T-cell (primary cell): Measurements from ENCODE around the gene LAG3. TPM values are rescaled to one million over a fixed set of nuclear protein-coding genes. Genes with fewer than 3 reads are reported as not detected.

Source experiments
- ATAC-seq, 4 experiments: fragments of 200-7000 bp in 3 of 4; fragments of 150-1000 bp in 1 of 4; cut with Tn5 transposase; replicated peaks in 1 of 4; 1 replicate in 3 of 4; 2 replicates in 1 of 4; pipeline ENCODE4 v1.10.0; 2021; ENCODE audit warnings: moderate library complexity in 3 of 4, mild to moderate bottlenecking in 2 of 4, moderate number of reproducible peaks in 1 of 4
- CTCF ChIA-PET, 2 donors: fragments of 300-600 bp; sonication (Branson Sonifier 250); formaldehyde crosslinking; loops; one replicate each; lab custom pipeline; 2022; ENCODE audit warnings: antibody characterized with exemption in 2 of 2; lab: Charles Lee
- POLR2A ChIA-PET, 2 donors: fragments of 300-600 bp; sonication (Branson Sonifier 250); formaldehyde crosslinking; loops; one replicate each; lab custom pipeline; 2022; ENCODE audit warnings: antibody characterized with exemption in 2 of 2; lab: Charles Lee
- DNase-seq, 35 experiments: peaks; one replicate each; pipeline versions ENCODE4 v3.0.0 to v3.0.0-alpha.2; 2013 to 2023
- H3K27ac ChIP-seq: one replicate; pipeline ENCODE4 v1.5.1; 2013; ENCODE audit warnings: low read length
- H3K27me3 ChIP-seq, 2 experiments: replicated peaks in 1 of 2; 1 replicate in 1 of 2; 2 replicates in 1 of 2; pipeline versions ENCODE4 v1.6.1 to v1.7.0; 2013; ENCODE audit warnings: low read length in 1 of 2, mixed read lengths in 1 of 2; ENCODE audit not compliant: control insufficient read depth in 2 of 2, insufficient read depth in 2 of 2; ENCODE audit errors: extremely low read depth in 1 of 2
- H3K36me3 ChIP-seq, 2 donors: 1 replicate in 1 of 2; 2 replicates in 1 of 2; pipeline versions ENCODE4 v1.6.1 to v1.7.0; 2013; ENCODE audit warnings: low read length in 1 of 2; ENCODE audit not compliant: control insufficient read depth in 2 of 2, insufficient read depth in 1 of 2; ENCODE audit errors: extremely low read depth in 1 of 2
- H3K4me1 ChIP-seq, 2 experiments: 1 replicate in 1 of 2; 2 replicates in 1 of 2; pipeline versions ENCODE4 v1.6.1 to v1.7.0; 2013; ENCODE audit warnings: low read length in 2 of 2, mixed read lengths in 1 of 2; ENCODE audit not compliant: insufficient read depth in 2 of 2, control insufficient read depth in 1 of 2; ENCODE audit errors: extremely low read depth in 1 of 2
- H3K4me3 ChIP-seq, 2 donors: 1 replicate in 1 of 2; 2 replicates in 1 of 2; pipeline versions ENCODE4 v1.5.1 to v1.7.0; 2013; ENCODE audit warnings: mild to moderate bottlenecking in 2 of 2, low read length in 1 of 2, moderate library complexity in 1 of 2; ENCODE audit not compliant: control insufficient read depth in 1 of 2; ENCODE audit errors: extremely low read depth in 1 of 2
- H3K9me3 ChIP-seq: 2 replicates; pipeline ENCODE4 v1.7.0; 2013
- H3K27ac Mint-ChIP-seq, 2 donors: one replicate each; pipeline ENCODE4 v1.8.0; 2020 to 2021; ENCODE audit warnings: mild to moderate bottlenecking in 2 of 2, mixed read lengths in 2 of 2
- H3K27me3 Mint-ChIP-seq, 2 donors: one replicate each; pipeline ENCODE4 v1.8.0; 2021 to 2022; ENCODE audit warnings: mixed read lengths in 2 of 2
- H3K36me3 Mint-ChIP-seq: one replicate; pipeline ENCODE4 v1.8.0; 2021; ENCODE audit warnings: mixed read lengths
- H3K4me1 Mint-ChIP-seq, 3 donors: one replicate each; pipeline ENCODE4 v1.8.0; 2020 to 2022; ENCODE audit warnings: mixed read lengths in 3 of 3, mild to moderate bottlenecking in 1 of 3
- H3K4me3 Mint-ChIP-seq, 3 donors: one replicate each; pipeline ENCODE4 v1.8.0; 2020 to 2022; ENCODE audit warnings: mild to moderate bottlenecking in 3 of 3, mixed read lengths in 3 of 3, moderate library complexity in 3 of 3
- H3K9me3 Mint-ChIP-seq, 3 donors: one replicate each; pipeline ENCODE4 v1.8.0; 2020 to 2022; ENCODE audit warnings: mixed read lengths in 3 of 3
- WGBS: methylation state at CpG from one replicate; pipeline ENCODE4 v1.1.5; 2013; ENCODE audit warnings: missing lambda C conversion rate; ENCODE audit not compliant: insufficient coverage; 5-methylcytosine and 5-hydroxymethylcytosine counted together
- total RNA-seq, 35 experiments: library from RNA in 6 of 35; stranded (reverse) in 6 of 35; fragments of 120-200 nt in 1 of 35; gene quantifications; one replicate each; pipeline versions ENCODE4 v1.2.1 to v1.2.4 and lab custom pipeline; 2013 to 2026

LAG3 gene
- total RNA-seq (10 to 100 TPM in 1 of 5 donors, 1 to 10 TPM in 4; 3.7 to 10.6 (median 7.3) TPM), total RNA-seq (lab: John Stamatoyannopoulos, UW) (2.0 to 52.0 (median 7.5) reads per million in 29 experiments)
- total RNA-seq (2013) = 11.5 TPM

DNA sequence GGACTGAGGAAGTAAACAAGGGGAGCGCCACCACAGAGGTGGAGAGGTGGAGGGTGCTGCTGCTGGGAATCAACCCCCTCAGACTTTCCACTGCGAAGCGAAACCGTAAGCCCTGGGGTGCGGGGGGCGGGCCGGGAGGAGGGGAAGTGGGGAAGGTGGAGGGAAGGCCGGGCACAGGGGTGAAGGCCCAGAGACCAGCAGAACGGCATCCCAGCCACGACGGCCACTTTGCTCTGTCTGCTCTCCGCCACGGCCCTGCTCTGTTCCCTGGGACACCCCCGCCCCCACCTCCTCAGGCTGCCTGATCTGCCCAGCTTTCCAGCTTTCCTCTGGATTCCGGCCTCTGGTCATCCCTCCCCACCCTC, at the start of gene LAG3:
Gene LAG3, plus strand, starts transcription at position 190 of the 365 bp plus-strand sequence. CDS start 333 bp downstream, outside the sequence.
- DNase-seq = peak in 1 of 35 experiments; percentile 51
- no peaks in the 10 kb centered on the region for H3K36me3 Mint-ChIP-seq
- H3K4me3 ChIP-seq = peak within 1 kb of the TSS in 1 of 2 donors; percentile 54
- H3K27ac ChIP-seq = peak within 1 kb of the TSS; percentile 61
- peaks cover 0 to 68% of the 10 kb centered on the region in 2 experiments for H3K27me3 ChIP-seq
- H3K9me3 ChIP-seq = no peaks in the 10 kb centered on the region
- POLR2A ChIA-PET = interaction anchor here in 1 of 2 donors (0.6 kb wide), 1 partner anchor 84 kb away, joined by 8 read pairs; no protein-coding TSS in a partner anchor
- H3K4me3 Mint-ChIP-seq = peak within 1 kb of the TSS; percentile 67 to 79 (median 73)
- ATAC-seq = peak; percentile 20 to 33 (median 24)
- peak within 1 kb of the TSS; percentile 69 to 87 for H3K27ac Mint-ChIP-seq
- H3K4me1 Mint-ChIP-seq = peaks cover 42 to 68% (median 50%) of the 10 kb centered on the region in 3 donors
- CTCF ChIA-PET = interaction anchor here in 1 of 2 donors (0.6 kb wide), 4 partner anchors 9 to 351 kb away, joined by 3 to 6 read pairs (median 5); no protein-coding TSS in a partner anchor
- H3K36me3 ChIP-seq = no peaks in the 10 kb centered on the region
- H3K9me3 Mint-ChIP-seq = no peaks in the 10 kb centered on the region
- WGBS = 16% methylated on average over 6 of the region's 15 CpGs
- H3K4me1 ChIP-seq = peaks cover 9 to 73% of the 10 kb centered on the region in 2 experiments
- H3K27me3 Mint-ChIP-seq = peaks cover 30 to 51% of the 10 kb centered on the region in 2 donors

GRCh38 chr12:6722863-6723262, 49.5 kb upstream of the LAG3 start:
- no peak overlapping the region for H3K27ac ChIP-seq
- no peaks in the 10 kb centered on the region for H3K27me3 Mint-ChIP-seq
- no peaks in the 10 kb centered on the region for H3K9me3 ChIP-seq
- DNase-seq (no peak), ATAC-seq (no peak)
- ChIA-PET CTCF (interaction anchor here (0.6 to 2.8 kb wide), 6 partner anchors 30 to 192 kb away, joined by 3 to 30 read pairs (median 5); partner anchors contain the start of genes ENO2 (in 1 of the 2), MLF2 (in 1 of the 2), PTMS (in 1 of the 2) and ZNF384 (in 1 of the 2)), POLR2A (interaction anchor here (0.6 to 0.7 kb wide), 3 partner anchors 31 to 201 kb away, joined by 3 to 17 read pairs (median 4); no protein-coding TSS in a partner anchor)
- no peak overlapping the region for H3K4me3 ChIP-seq
- H3K36me3 Mint-ChIP-seq = peaks cover 7% of the 10 kb centered on the region
- no peaks in the 10 kb centered on the region for H3K27me3 ChIP-seq
- peaks cover 24 to 30% (median 29%) of the 10 kb centered on the region in 3 donors for H3K4me1 Mint-ChIP-seq
- peak overlapping the region; percentile 19 to 91 for H3K27ac Mint-ChIP-seq
- 100% methylated on average over 1 of the region's 3 CpGs for WGBS
- peaks cover 0 to 6% of the 10 kb centered on the region in 2 donors for H3K36me3 ChIP-seq
- H3K9me3 Mint-ChIP-seq = no peaks in the 10 kb centered on the region
- H3K4me1 ChIP-seq = peaks cover 10 to 16% of the 10 kb centered on the region in 2 experiments
- H3K4me3 Mint-ChIP-seq = peak overlapping the region; percentile 19 to 84 (median 84)

DNA sequence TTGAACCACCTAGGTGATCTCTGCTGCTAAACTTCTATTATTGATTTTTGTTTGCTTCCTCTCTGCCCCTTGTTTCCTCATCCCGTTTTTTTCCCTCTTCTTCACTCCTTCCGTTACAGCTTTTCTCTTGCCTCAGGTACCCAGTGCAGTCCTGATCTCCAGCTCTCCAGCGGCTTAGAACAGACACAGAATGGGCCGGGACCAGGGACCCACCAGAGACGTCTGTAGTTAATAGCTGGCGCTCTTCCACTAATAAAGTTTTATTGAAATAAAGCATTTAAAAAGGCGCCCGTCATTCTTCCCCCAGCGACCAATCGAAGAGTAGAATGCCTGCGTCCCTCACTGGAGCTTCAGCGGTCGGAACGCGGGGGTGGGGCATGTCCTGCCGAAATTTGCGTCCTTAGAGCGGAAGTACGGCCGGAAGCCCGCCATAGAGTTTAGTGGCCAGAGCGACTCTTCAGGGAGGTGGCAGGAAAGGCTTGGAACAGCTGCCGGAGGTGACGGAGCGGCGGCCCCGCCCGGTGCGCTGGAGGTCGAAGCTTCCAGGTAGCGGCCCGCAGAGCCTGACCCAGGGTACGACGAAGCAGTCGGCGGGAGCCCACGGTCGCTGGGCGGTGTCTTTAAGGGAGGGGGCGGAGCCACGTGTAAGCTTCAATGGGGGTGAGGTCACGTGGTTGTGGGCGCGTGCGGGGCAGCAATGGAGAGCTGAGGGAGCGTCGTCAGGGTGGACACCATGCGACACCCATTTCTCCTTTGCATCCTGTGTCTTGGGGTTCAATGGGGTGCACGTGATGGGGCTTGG, 48.5 kb upstream of the LAG3 start, which contains the start of gene COPS7A:
Gene COPS7A, plus strand, starts transcription at position 440 of the 802 bp plus-strand sequence. CDS start 611 bp downstream, outside the sequence.
- Mint-ChIP-seq H3K9me3 (no peaks in the 10 kb centered on the region), H3K27me3 (no peaks in the 10 kb centered on the region), H3K4me1 (peaks cover 24 to 30% (median 29%) of the 10 kb centered on the region in 3 donors), H3K36me3 (peaks cover 9% of the 10 kb centered on the region), H3K4me3 (peak within 1 kb of the TSS; percentile 84 to 87 (median 84)), H3K27ac (peak within 1 kb of the TSS; percentile 91 to 99)
- peak; percentile 85 to 96 (median 90) for DNase-seq
- Histone ChIP-seq H3K9me3 (no peaks in the 10 kb centered on the region), H3K27me3 (no peaks in the 10 kb centered on the region), H3K4me3 (peak within 1 kb of the TSS; percentile 58 to 65), H3K36me3 (peaks cover 5 to 16% of the 10 kb centered on the region in 2 donors), H3K4me1 (peaks cover 10 to 16% of the 10 kb centered on the region in 2 experiments), H3K27ac (peak within 1 kb of the TSS; percentile 83)
- under 1% methylated on average over 32 of the region's 49 CpGs for WGBS
- ChIA-PET POLR2A (interaction anchor here (0.5 to 1.5 kb wide), 8 partner anchors 8 to 389 kb away, joined by 3 to 11 read pairs (median 8); partner anchors contain the start of genes ZNF384 (in 2 of the 2) and MLF2 (in 1 of the 2)), CTCF (interaction anchor here (0.6 to 2.8 kb wide), 15 partner anchors 27 to 294 kb away, joined by 3 to 30 read pairs (median 4); partner anchors contain the start of genes ZNF384 (in 2 of the 2), ENO2 (in 1 of the 2), LPCAT3 (in 1 of the 2) and MLF2 (in 1 of the 2))
- peak; percentile 90 for ATAC-seq

DNA sequence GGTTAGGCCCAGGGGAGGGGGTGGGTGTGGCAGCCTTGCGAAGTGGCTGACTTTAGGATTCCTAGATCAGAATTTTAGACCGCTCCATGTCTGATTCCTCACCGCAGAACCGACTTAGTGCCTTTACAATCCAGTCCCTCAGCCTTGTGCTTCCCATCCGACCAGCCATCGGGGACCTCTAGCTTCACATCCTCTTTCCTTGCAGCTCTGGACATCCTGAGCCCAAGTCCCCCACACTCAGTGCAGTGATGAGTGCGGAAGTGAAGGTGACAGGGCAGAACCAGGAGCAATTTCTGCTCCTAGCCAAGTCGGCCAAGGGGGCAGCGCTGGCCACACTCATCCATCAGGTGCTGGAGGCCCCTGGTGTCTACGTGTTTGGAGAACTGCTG, 47.9 kb upstream of the LAG3 start:
- H3K4me1 Mint-ChIP-seq = peaks cover 24 to 30% (median 29%) of the 10 kb centered on the region in 3 donors
- H3K27me3 Mint-ChIP-seq = no peaks in the 10 kb centered on the region
- DNase-seq (peak in 3 of 35 experiments; percentile 11 to 25 (median 20)), ATAC-seq (peak; percentile 9 to 18 (median 12))
- Histone ChIP-seq H3K4me3 (peak overlapping the region; percentile 58 to 65), H3K27me3 (no peaks in the 10 kb centered on the region), H3K27ac (peak overlapping the region; percentile 83), H3K9me3 (no peaks in the 10 kb centered on the region), H3K36me3 (peaks cover 8 to 21% of the 10 kb centered on the region in 2 donors), H3K4me1 (peaks cover 10 to 16% of the 10 kb centered on the region in 2 experiments)
- H3K9me3 Mint-ChIP-seq = no peaks in the 10 kb centered on the region
- H3K36me3 Mint-ChIP-seq = peaks cover 15% of the 10 kb centered on the region
- ChIA-PET POLR2A (interaction anchor here (0.6 to 1.5 kb wide), 5 partner anchors 29 to 158 kb away, joined by 3 to 11 read pairs (median 8); partner anchors contain the start of genes ZNF384 (in 2 of the 2) and MLF2 (in 1 of the 2)), CTCF (interaction anchor here (0.6 to 2.8 kb wide), 10 partner anchors 18 to 294 kb away, joined by 3 to 30 read pairs (median 6); partner anchors contain the start of genes LPCAT3 (in 1 of the 2), MLF2 (in 1 of the 2), SPSB2 (in 1 of the 2) and ZNF384 (in 1 of the 2))
- peak overlapping the region; percentile 91 to 99 for H3K27ac Mint-ChIP-seq
- peak overlapping the region; percentile 84 to 87 (median 84) for H3K4me3 Mint-ChIP-seq
- 0% methylated on average over 2 of the region's 10 CpGs for WGBS

- Histone ChIP-seq H3K27ac (no peak overlapping the region), H3K4me3 (no peak overlapping the region), H3K9me3 (no peaks in the 10 kb centered on the region), H3K27me3 (no peaks in the 10 kb centered on the region), H3K36me3 (peaks cover 15 to 31% of the 10 kb centered on the region in 2 donors), H3K4me1 (peaks cover 10 to 16% of the 10 kb centered on the region in 2 experiments)
- no CpG with 5 or more reads among the region's 7 CpGs for WGBS
- DNase-seq (no peak), ATAC-seq (no peak)
- peaks cover 25% of the 10 kb centered on the region for H3K36me3 Mint-ChIP-seq
- peak overlapping the region; percentile 62 to 84 (median 84) for H3K4me3 Mint-ChIP-seq
- peaks cover 24 to 30% (median 29%) of the 10 kb centered on the region in 3 donors for H3K4me1 Mint-ChIP-seq
- H3K27ac Mint-ChIP-seq = no peak overlapping the region
- no peaks in the 10 kb centered on the region for H3K9me3 Mint-ChIP-seq
- ChIA-PET CTCF (interaction anchor here in 1 of 2 donors (2.8 kb wide), 1 partner anchor 36 kb away, joined by 30 read pairs; the partner anchor contains the start of gene ZNF384), POLR2A (no interaction called here)
- no peaks in the 10 kb centered on the region for H3K27me3 Mint-ChIP-seq
These were observed 47.0 kb upstream of the LAG3 start for GRCh38 chr12:6725350-6725749.
